Spinal cord (tissue), 10 donors: ENCODE results near the gene DFFA. TPM values are rescaled to one million over a fixed set of nuclear protein-coding genes. Genes with fewer than 3 reads are reported as not detected.
"Not testable (repeated sequence)": the region's sequence is repeated elsewhere in the genome, so short reads cannot be mapped to it uniquely, and the experiment has no call there.

Experiments used
- DNase-seq, 6 donors: peaks; one replicate each; pipeline versions ENCODE4 v3.0.0 to v3.0.0-alpha.2; 2013 to 2015; ENCODE audit warnings: low spot score in 6 of 6, low read depth in 4 of 6
- H3K27ac ChIP-seq: one replicate; pipeline ENCODE4 v1.5.1; 2013; ENCODE audit warnings: low read depth, low read length, control low read depth
- H3K27me3 ChIP-seq: one replicate; pipeline ENCODE4 v1.6.1; 2013; ENCODE audit warnings: low read length; ENCODE audit not compliant: control insufficient read depth, insufficient read depth
- H3K36me3 ChIP-seq: one replicate; pipeline ENCODE4 v1.6.1; 2013; ENCODE audit warnings: low read length; ENCODE audit not compliant: control insufficient read depth, insufficient read depth
- H3K4me1 ChIP-seq: one replicate; pipeline ENCODE4 v1.6.1; 2013; ENCODE audit warnings: low read length; ENCODE audit not compliant: control insufficient read depth, insufficient read depth
- H3K4me3 ChIP-seq: one replicate; pipeline ENCODE4 v1.5.1; 2013; ENCODE audit warnings: low read depth, low read length, control low read depth
- H3K9me3 ChIP-seq: one replicate; pipeline ENCODE4 v1.6.1; 2013; ENCODE audit warnings: low read length; ENCODE audit not compliant: control insufficient read depth, insufficient read depth
- WGBS: methylation state at CpG from one replicate; pipeline ENCODE4 v1.1.5; 2013; ENCODE audit warnings: missing lambda C conversion rate; ENCODE audit not compliant: insufficient coverage; 5-methylcytosine and 5-hydroxymethylcytosine counted together
- polyA plus RNA-seq, 2 donors: library from polyadenylated mRNA; unstranded; fragments of 120-200 nt; gene quantifications; one replicate each; pipeline ENCODE4 v1.2.1, GENCODE V29; 2013; ENCODE audit not compliant: insufficient read length in 2 of 2
- total RNA-seq, 2 donors: library from RNA; depleted of rRNA in 1 of 2; stranded (reverse); fragments of 120-200 nt in 1 of 2; fragments of >200 nt in 1 of 2; gene quantifications; one replicate each; pipeline versions ENCODE4 v1.2.3 to v1.2.4, GENCODE V29; 2013 to 2014
- donor health status: healthy.

The DFFA gene
- total and polyA plus RNA-seq, 4 donors = 33.9 to 39.5 (median 35.8) TPM

- H3K4me3 ChIP-seq = no peak overlapping the region
- H3K27ac ChIP-seq = no peak overlapping the region
- H3K9me3 ChIP-seq = no peaks in the 10 kb centered on the region
- no peaks in the 10 kb centered on the region for H3K27me3 ChIP-seq
- no peaks in the 10 kb centered on the region for H3K36me3 ChIP-seq
- H3K4me1 ChIP-seq = peaks cover 22% of the 10 kb centered on the region
- 63% methylated on average over 8 of the region's 12 CpGs for WGBS
- DNase-seq = no peak
These were observed 18.1 kb upstream of the DFFA start for GRCh38 chr1:10490286-10490970.

- Histone ChIP-seq H3K27me3 (no peaks in the 10 kb centered on the region), H3K4me1 (peaks cover 18% of the 10 kb centered on the region), H3K36me3 (no peaks in the 10 kb centered on the region), H3K9me3 (no peaks in the 10 kb centered on the region), H3K4me3 (no peak overlapping the region), H3K27ac (no peak overlapping the region)
- DNase-seq = no peak
- WGBS = no CpG with 5 or more reads among the region's 4 CpGs
These were observed 17.1 kb upstream of the DFFA start for GRCh38 chr1:10489291-10490055.

DNA sequence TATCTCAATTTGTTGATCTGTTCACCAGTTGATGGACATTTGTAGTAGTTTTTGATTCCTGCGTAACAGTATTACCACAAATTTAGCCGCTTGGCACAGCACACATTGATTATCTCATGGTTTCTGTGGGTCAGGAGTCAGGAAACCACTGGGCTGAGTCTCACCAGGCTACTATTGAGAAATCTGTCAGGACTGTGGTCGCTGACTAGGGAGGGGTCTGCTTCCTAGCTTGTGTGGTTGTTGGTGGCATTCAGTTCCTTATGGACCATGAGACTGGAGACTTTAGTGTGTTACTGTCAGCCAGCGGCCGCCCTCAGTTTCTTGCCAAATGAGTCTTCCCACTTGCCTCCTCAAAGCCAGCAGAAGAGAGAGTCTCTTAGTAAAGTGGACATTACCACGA is 12.2 kb upstream of the DFFA start:
- Histone ChIP-seq H3K27ac (no peak overlapping the region), H3K9me3 (no peaks in the 10 kb centered on the region), H3K4me1 (peaks cover under 1% of the 10 kb centered on the region), H3K36me3 (no peaks in the 10 kb centered on the region), H3K27me3 (no peaks in the 10 kb centered on the region), H3K4me3 (no peak overlapping the region)
- WGBS = 88% methylated on average over 3 of the region's 6 CpGs
- no peak for DNase-seq

GRCh38 chr1:10480614-10481013 is 8.3 kb upstream of the DFFA start:
- Histone ChIP-seq H3K27ac (no peak overlapping the region), H3K36me3 (peaks cover 4% of the 10 kb centered on the region), H3K4me3 (no peak overlapping the region), H3K9me3 (no peaks in the 10 kb centered on the region), H3K27me3 (no peaks in the 10 kb centered on the region), H3K4me1 (peaks cover 8% of the 10 kb centered on the region)
- 100% methylated on average over 1 of the region's 2 CpGs for WGBS
- no peak for DNase-seq

DNA sequence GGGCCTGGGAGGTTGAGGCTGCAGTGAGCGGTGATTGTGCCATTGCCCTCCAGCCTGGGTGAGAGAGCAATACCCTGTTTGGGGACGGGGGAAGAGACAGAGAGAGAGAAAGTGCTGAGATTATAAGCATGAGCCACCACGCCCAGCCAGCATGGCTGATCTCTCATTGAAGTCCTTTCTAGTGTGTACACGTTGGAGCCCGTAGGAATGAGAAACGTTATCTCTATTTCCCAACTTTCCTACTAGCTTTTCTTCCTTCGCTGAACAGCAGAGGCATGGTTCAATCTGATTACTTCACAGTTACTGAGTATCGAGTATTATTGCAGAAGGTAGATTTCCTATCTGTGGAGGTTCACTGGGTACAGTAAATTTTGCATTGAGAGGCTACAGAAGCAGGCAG is 7.0 kb upstream of the DFFA start:
- no peak overlapping the region for H3K4me3 ChIP-seq

DNA sequence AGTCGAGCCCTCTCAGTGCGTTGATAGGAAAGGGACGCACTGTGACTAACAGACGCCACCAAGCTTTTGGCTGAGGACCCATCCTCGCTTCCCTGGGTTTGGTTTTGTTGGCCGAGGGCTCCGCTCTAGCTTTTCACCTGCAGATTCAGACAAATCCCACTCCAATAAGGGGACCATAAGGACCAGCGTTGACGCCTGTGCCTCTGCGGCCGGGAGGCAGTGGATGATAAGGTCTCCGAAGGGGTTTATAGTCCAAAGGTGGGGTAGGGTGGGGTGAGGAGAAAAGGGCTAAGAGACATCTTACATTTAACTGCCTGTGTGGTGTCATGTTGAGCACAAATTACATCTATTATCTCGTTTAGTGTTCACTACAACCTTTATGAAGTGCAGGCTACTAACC is 3.2 kb upstream of the DFFA start:
- H3K4me3 ChIP-seq = peak overlapping the region; percentile 74
- peaks cover 29% of the 10 kb centered on the region for H3K4me1 ChIP-seq
- 2% methylated on average over 4 of the region's 13 CpGs for WGBS
- peak overlapping the region; percentile 71 for H3K27ac ChIP-seq
- peaks cover 4% of the 10 kb centered on the region for H3K36me3 ChIP-seq
- no peaks in the 10 kb centered on the region for H3K9me3 ChIP-seq
- no peak for DNase-seq
- H3K27me3 ChIP-seq = no peaks in the 10 kb centered on the region

More for the DNA sequence above, 7.0 kb upstream of the DFFA start:
- 91% methylated on average over 4 of the region's 8 CpGs for WGBS
- H3K27me3 ChIP-seq = no peaks in the 10 kb centered on the region
- DNase-seq = no peak
- H3K36me3 ChIP-seq = peaks cover 4% of the 10 kb centered on the region
- H3K4me1 ChIP-seq = peaks cover 17% of the 10 kb centered on the region
- H3K27ac ChIP-seq = no peak overlapping the region
- no peaks in the 10 kb centered on the region for H3K9me3 ChIP-seq

DNA sequence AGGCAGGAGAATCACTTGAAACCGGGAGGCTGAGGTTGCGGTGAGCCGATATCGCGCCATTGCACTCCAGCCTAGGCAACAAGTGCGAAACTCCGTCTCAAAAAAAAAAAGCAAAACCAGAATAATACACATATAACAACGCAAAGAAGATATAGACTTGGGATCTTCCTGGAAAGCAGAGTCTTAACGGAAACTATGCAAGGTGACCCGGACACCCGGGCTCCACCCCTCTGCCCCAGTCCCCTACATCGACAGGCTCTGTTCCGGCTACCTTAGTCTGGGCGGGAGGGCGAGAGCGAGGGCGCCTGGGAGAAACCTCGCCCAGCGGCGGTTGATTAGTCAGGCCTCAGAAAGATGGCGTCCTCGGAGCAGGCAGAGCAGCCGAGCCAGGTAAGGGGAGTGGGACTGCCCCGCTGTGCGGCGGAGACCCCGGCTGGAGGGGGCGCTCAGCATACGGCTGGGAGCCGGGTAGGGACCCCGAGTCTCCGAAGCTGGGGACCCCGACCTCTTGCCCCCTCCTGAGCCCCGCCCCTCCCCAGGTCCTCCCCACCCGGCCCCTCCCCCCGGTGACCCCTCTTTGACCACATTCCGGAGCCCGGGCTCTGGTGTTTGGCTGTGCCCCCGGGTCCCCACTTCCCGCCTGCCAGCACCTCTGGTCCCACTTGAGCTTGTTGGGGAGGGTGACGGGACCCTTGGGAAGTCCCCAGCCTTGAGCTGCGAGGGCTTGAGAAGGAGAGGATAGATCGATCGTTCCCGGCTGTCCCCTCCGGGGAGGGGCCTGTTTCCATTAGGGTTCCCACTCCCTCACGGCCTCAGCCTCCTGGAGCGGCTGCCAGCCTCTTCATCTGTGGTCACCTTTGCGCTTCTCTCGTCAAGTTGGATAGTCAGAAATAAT is 2.5 kb upstream of the DFFA start, which contains the start of gene PEX14:
Gene PEX14 (plus strand): TSS at position 338 of the 895 bp plus-strand sequence. CDS start 17 bp downstream, at position 355.
- Histone ChIP-seq H3K9me3 (no peaks in the 10 kb centered on the region), H3K4me1 (peaks cover 29% of the 10 kb centered on the region), H3K36me3 (peaks cover 4% of the 10 kb centered on the region), H3K27ac (peak within 1 kb of the TSS; percentile 71), H3K27me3 (no peaks in the 10 kb centered on the region), H3K4me3 (peak within 1 kb of the TSS; percentile 74)
- 20% methylated on average over 30 of the region's 50 CpGs for WGBS
- peak; percentile 38 to 97 (median 77) for DNase-seq

GRCh38 chr1:10474309-10474612 is 1.9 kb upstream of the DFFA start:
- not testable (repeated sequence) for H3K27ac ChIP-seq, H3K9me3 ChIP-seq, DNase-seq, H3K36me3 ChIP-seq, H3K27me3 ChIP-seq
- WGBS = 85% methylated on average over 7 of the region's 10 CpGs
- peak overlapping the region; percentile 74 for H3K4me3 ChIP-seq
- peaks cover 29% of the 10 kb centered on the region for H3K4me1 ChIP-seq

DNA sequence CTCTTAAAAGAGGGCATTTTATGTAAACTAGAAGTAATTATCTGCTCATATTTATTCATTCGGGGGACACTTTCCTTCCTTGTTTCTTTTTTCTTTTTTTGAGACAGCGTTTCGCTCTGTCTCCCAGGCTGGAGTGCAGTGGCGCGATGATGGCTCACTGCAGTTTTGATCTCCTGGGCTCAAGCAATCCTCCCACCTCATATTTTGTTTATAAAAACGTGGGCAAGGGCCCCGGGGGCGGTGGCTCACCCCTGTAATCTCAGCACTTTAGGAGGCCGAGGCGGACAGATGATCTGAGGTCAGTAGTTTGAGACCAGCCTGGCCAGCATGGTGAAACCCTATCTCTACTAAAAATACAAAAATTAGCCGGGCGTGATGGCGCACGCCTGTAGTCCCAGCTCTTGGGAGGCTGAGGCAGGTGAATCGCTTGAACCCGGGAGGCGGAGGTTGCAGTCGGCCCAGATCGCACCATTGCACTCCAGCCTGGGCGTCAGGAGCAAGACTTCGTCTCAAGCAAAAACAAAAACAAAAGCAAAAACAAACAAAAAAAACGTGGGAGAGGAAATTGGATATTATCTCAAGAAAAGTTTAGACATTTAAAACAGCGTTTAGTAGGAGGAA is 926 bp upstream of the DFFA start:
- no peak for DNase-seq
- Histone ChIP-seq H3K36me3 (peaks cover 11% of the 10 kb centered on the region), H3K4me3 (no peak overlapping the region), H3K27ac (no peak overlapping the region), H3K9me3 (no peaks in the 10 kb centered on the region), H3K27me3 (no peaks in the 10 kb centered on the region), H3K4me1 (peaks cover 29% of the 10 kb centered on the region)
- WGBS = 90% methylated on average over 17 of the region's 23 CpGs
